OCI-LY7 (cell line): ENCODE data around the gene BEND5. TPM values are rescaled to one million over a fixed set of nuclear protein-coding genes. Genes with fewer than 3 reads are reported as not detected.

ENCODE experiments used
- BruUV-seq: library from RNA; stranded (reverse); fragments of 400-500 nt; replicated peaks from 2 replicates; lab custom pipeline; 2021; lab: Mats Ljungman, UMichigan
- CTCF ChIA-PET: fragments of 300-600 bp; sonication (Branson Sonifier 250); formaldehyde crosslinking; loops from one replicate; lab custom pipeline; 2022; ENCODE audit warnings: antibody characterized with exemption; ENCODE audit not compliant: unreplicated experiment; lab: Charles Lee
- POLR2A ChIA-PET: fragments of 300-600 bp; sonication (Branson Sonifier 250); formaldehyde crosslinking; loops from one replicate; lab custom pipeline; 2022; ENCODE audit warnings: antibody characterized with exemption; lab: Charles Lee
- DNase-seq: peaks from one replicate; pipeline ENCODE4 v3.0.0-alpha.2; 2015; ENCODE audit warnings: low spot score
- H2AFZ ChIP-seq: fragments of 200-600 bp; sonication (generic), shearing (Covaris generic); 2 replicates; pipeline ENCODE4 v1.6.1; 2014; ENCODE audit warnings: mild to moderate bottlenecking, antibody characterized with exemption, low read length, moderate library complexity
- H3K27ac ChIP-seq: fragments of 200-600 bp; sonication (generic); 2 replicates; pipeline ENCODE4 v1.5.1; 2014; ENCODE audit warnings: mixed run types, low read depth, mild to moderate bottlenecking, moderate library complexity, low read length, inconsistent platforms; ENCODE audit not compliant: poor library complexity, severe bottlenecking
- H3K36me3 ChIP-seq: fragments of 200-600 bp; sonication (generic); 2 replicates; pipeline ENCODE4 v1.6.1; 2014; ENCODE audit warnings: mild to moderate bottlenecking, antibody characterized with exemption, low read length, moderate library complexity, mixed read lengths; ENCODE audit not compliant: insufficient read depth
- H3K4me1 ChIP-seq: fragments of 200-600 bp; sonication (generic); 2 replicates; pipeline ENCODE4 v1.5.1; 2014; ENCODE audit warnings: mild to moderate bottlenecking, low read length; ENCODE audit not compliant: insufficient read depth, poor library complexity, severe bottlenecking
- H3K4me2 ChIP-seq: fragments of 200-600 bp; sonication (generic); 2 replicates; pipeline ENCODE4 v1.6.1; 2014; ENCODE audit warnings: mild to moderate bottlenecking, low read length
- H3K4me3 ChIP-seq: fragments of 200-600 bp; sonication (generic); 2 replicates; pipeline ENCODE4 v1.5.1; 2014; ENCODE audit warnings: mild to moderate bottlenecking, low read depth, low read length; ENCODE audit not compliant: poor library complexity, severe bottlenecking
- H3K79me2 ChIP-seq: fragments of 200-600 bp; sonication (generic); 2 replicates; pipeline ENCODE4 v1.6.1; 2016; ENCODE audit warnings: low read depth, mild to moderate bottlenecking, low read length, moderate library complexity, mixed read lengths; ENCODE audit not compliant: insufficient read depth
- H3K9me2 ChIP-seq: fragments of 200-600 bp; sonication (generic); 2 replicates; pipeline ENCODE4 v1.6.1; 2016; ENCODE audit warnings: mild to moderate bottlenecking, low read length, mixed read lengths; ENCODE audit not compliant: insufficient read depth
- H3K9me3 ChIP-seq: fragments of 200-600 bp; sonication (generic); 2 replicates; pipeline ENCODE4 v1.6.1; 2014; ENCODE audit warnings: mild to moderate bottlenecking, mixed run types, low read length, mixed read lengths
- H4K20me1 ChIP-seq: fragments of 200-600 bp; sonication (generic); 2 replicates; pipeline ENCODE4 v1.6.1; 2014; ENCODE audit warnings: mild to moderate bottlenecking, antibody characterized with exemption, low read length, moderate library complexity, mixed read lengths; ENCODE audit not compliant: insufficient read depth
- CTCF ChIP-seq: fragments of 200-600 bp; sonication (generic); conservative IDR thresholded peaks from 2 replicates; pipeline ENCODE4 v1.5.1; 2014; ENCODE audit warnings: mild to moderate bottlenecking, antibody characterized with exemption, low read length, moderate library complexity, mixed read lengths
- EZH2phosphoT487 ChIP-seq: fragments of 200-600 bp; sonication (generic); IDR thresholded peaks from 2 replicates; pipeline ENCODE4 v1.6.1; 2018; ENCODE audit warnings: low read depth, borderline replicate concordance, mild to moderate bottlenecking, mixed run types, antibody characterized with exemption, low read length, moderate library complexity, mixed read lengths
- intact Hi-C: fragments of 100-400 bp; cut with micrococcal nuclease; formaldehyde crosslinking; loops from one replicate; pipeline ENCODE4 v1.10.0; 2022; ENCODE audit not compliant: unreplicated experiment
- total RNA-seq, 2 experiments: library from RNA; depleted of rRNA in 1 of 2; stranded (reverse); fragments of >200 nt in 1 of 2; shearing (Covaris generic) in 1 of 2; gene quantifications; 2 replicates each; pipeline ENCODE4 v1.2.3, GENCODE V29; 2014 to 2022

The BEND5 gene
- total RNA-seq, 2 experiments from 2014 or later, result not detected

DNA sequence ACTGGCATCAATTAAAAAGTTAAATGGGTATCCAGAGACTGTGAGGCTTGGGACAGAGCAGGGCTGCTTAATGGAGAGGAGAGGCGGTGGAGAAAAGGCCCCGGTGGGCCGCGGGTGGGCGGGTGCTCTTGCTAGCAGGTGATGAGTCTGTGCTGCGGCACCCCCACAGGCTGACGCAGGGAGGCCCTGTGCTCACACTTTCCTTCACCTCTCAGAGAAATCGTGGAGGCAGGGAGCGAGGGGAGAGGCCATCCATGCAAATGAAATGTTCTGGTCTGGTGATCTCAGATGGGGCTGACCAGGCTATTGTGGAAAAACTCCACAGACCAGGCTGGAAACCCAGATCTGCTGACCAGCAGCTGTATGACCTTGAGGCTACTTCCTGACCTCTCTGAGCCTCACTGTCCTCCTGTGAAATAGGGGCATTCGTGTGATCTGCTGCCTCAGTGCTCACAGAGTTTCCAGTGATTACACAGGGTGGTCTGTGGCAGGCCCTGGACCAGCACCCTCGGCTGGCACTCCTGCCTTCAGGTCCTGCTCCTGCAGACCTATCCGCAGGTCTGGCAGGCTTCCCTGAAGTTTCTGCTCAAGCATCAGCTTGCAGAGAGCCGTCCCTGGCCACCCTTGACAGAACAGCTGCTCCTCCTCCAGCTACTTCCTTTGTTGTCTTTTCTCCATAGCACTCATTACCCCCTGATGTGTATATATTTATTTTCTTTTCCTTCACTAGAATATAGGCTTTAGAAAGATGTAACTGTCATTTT lies 89.2 kb downstream of the BEND5 start:
- POLR2A ChIA-PET, result no interaction called here
- CTCF ChIA-PET, result no interaction called here
- TF ChIP-seq CTCF (no peak), EZH2phosphoT487 (no peak)

DNA sequence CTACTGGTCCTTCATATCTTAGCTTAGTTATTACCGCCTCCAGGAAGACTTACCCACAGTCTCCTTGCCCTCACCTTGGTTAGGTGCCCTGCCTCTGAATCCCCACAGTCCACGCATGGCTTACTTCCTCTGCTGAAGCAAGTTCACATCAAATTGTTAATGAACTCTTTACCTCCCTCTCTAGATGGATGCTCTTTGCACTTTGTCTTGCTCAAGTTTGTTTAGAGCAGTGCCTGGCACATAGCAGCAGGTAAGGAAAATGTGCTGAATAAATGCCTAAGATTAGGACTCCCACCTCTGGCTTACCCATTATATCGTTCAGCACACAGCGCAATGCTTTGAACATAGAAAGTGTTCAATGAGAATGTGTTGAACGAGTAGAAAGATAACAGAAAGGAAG lies 90.5 kb downstream of the BEND5 start:
- intact Hi-C loops, result no loop called here

More for the DNA sequence above, 89.2 kb downstream of the BEND5 start:
- no peaks in the 10 kb centered on the region for H3K9me3 ChIP-seq
- intact Hi-C loops, result no loop called here
- H4K20me1 ChIP-seq, result no peaks in the 10 kb centered on the region
- H3K36me3 ChIP-seq, result no peaks in the 10 kb centered on the region
- H2AFZ ChIP-seq, result no peak overlapping the region
- no peak overlapping the region for H3K27ac ChIP-seq
- H3K9me2 ChIP-seq, result no peaks in the 10 kb centered on the region
- H3K4me3 ChIP-seq, result no peak overlapping the region
- no peaks in the 10 kb centered on the region for H3K79me2 ChIP-seq
- no peak for DNase-seq
- no peaks in the 10 kb centered on the region for H3K4me1 ChIP-seq
- H3K4me2 ChIP-seq, result no peak overlapping the region
- BruUV-seq, result no TSS peak

More for the DNA sequence above, 90.5 kb downstream of the BEND5 start:
- H3K4me1 ChIP-seq, result no peaks in the 10 kb centered on the region
- no peak overlapping the region for H3K27ac ChIP-seq
- H3K9me2 ChIP-seq, result no peaks in the 10 kb centered on the region
- no peak overlapping the region for H3K4me3 ChIP-seq
- BruUV-seq, result no TSS peak
- H2AFZ ChIP-seq, result no peak overlapping the region
- POLR2A ChIA-PET, result no interaction called here
- no peak overlapping the region for H3K4me2 ChIP-seq
- TF ChIP-seq CTCF (no peak), EZH2phosphoT487 (no peak)
- CTCF ChIA-PET, result interaction anchor here (0.6 kb wide), 1 partner anchor 801 kb away, joined by 3 read pairs; no protein-coding TSS in a partner anchor
- DNase-seq, result no peak
- no peaks in the 10 kb centered on the region for H3K79me2 ChIP-seq
- no peaks in the 10 kb centered on the region for H4K20me1 ChIP-seq
- no peaks in the 10 kb centered on the region for H3K36me3 ChIP-seq
- no peaks in the 10 kb centered on the region for H3K9me3 ChIP-seq
